OCI-M2 (cell line): Measurements from ENCODE around the gene SLC16A1.
"Not testable (repeated sequence)": the region's sequence is repeated elsewhere in the genome, so short reads cannot be mapped to it uniquely, and the experiment has no call there.

ENCODE experiments used
- DNase-seq: peaks from one replicate; lab custom pipeline; 2025; ENCODE audit not compliant: unreplicated experiment; lab: John Stamatoyannopoulos, UW

Gene SLC16A1

GRCh38 chr1:112973788-112974187 lies 17.8 kb upstream of the SLC16A1 start:
- DNase-seq: no peak

- DNase-seq: no peak
These were observed 15.0 kb upstream of the SLC16A1 start for GRCh38 chr1:112971006-112971405.

- no peak for DNase-seq
These were observed 8.4 kb upstream of the SLC16A1 start for GRCh38 chr1:112964347-112964746.

- no peak for DNase-seq
These were observed 5.1 kb upstream of the SLC16A1 start for GRCh38 chr1:112961072-112961471.

GRCh38 chr1:112960384-112960783 lies 4.4 kb upstream of the SLC16A1 start:
- no peak for DNase-seq

- DNase-seq: not testable (repeated sequence)
These were observed 2.2 kb upstream of the SLC16A1 start for GRCh38 chr1:112958236-112958635.

- DNase-seq: no peak
These were observed 1.3 kb upstream of the SLC16A1 start for GRCh38 chr1:112957133-112957812.

GRCh38 chr1:112956544-112957132 lies 642 bp upstream of the SLC16A1 start:
- DNase-seq: no peak

- no peak for DNase-seq
These were observed 837 bp downstream of the SLC16A1 start for GRCh38 chr1:112954945-112955772.

GRCh38 chr1:112954017-112954650 lies 1.9 kb downstream of the SLC16A1 start:
- DNase-seq: no peak

GRCh38 chr1:112950426-112950825 lies 5.6 kb downstream of the SLC16A1 start:
- no peak for DNase-seq

- no peak for DNase-seq
These were observed 9.3 kb downstream of the SLC16A1 start for GRCh38 chr1:112946683-112947082.

- no peak for DNase-seq
These were observed 16.2 kb downstream of the SLC16A1 start for GRCh38 chr1:112939810-112940209.

- DNase-seq: no peak
These were observed 17.8 kb downstream of the SLC16A1 start for GRCh38 chr1:112938210-112938609.

- DNase-seq: no peak
These were observed 18.5 kb downstream of the SLC16A1 start for GRCh38 chr1:112937495-112937894.

- no peak for DNase-seq
These were observed 18.9 kb downstream of the SLC16A1 start for GRCh38 chr1:112937070-112937469.

GRCh38 chr1:112935461-112936111 lies 20.4 kb downstream of the SLC16A1 start:
- DNase-seq: no peak

GRCh38 chr1:112934577-112934976 lies 21.4 kb downstream of the SLC16A1 start:
- no peak for DNase-seq

- DNase-seq: no peak
These were observed 22.0 kb downstream of the SLC16A1 start for GRCh38 chr1:112933820-112934571.

- no peak for DNase-seq
These were observed 26.0 kb downstream of the SLC16A1 start for GRCh38 chr1:112929979-112930378.
